GM12878 (cell line): ENCODE results near the gene SNRPD2. TPM values are rescaled to one million over a fixed set of nuclear protein-coding genes. Genes with fewer than 3 reads are reported as not detected.

Experiments used
- ATAC-seq: fragments of 200-7000 bp; cut with Tn5 transposase; 3 replicates; pipeline ENCODE4 v1.9.1; 2020; ENCODE audit warnings: mild to moderate bottlenecking, moderate library complexity
- BruUV-seq: library from RNA; stranded (reverse); fragments of 400-500 nt; replicated peaks from 2 replicates; lab custom pipeline; 2021; lab: Mats Ljungman, UMichigan
- CTCF ChIA-PET: fragments of 300-600 bp; sonication (Branson Sonifier 250); formaldehyde crosslinking; extraction: SDS; loops from one replicate; lab custom pipeline; 2021; ENCODE audit warnings: inconsistent platforms; lab: Yijun Ruan, JAX
- POLR2A ChIA-PET: fragments of 350-600 bp; formaldehyde crosslinking; extraction: SDS; loops from one replicate; lab custom pipeline; 2021; ENCODE audit warnings: inconsistent platforms; lab: Charles Lee
- RAD21 ChIA-PET: fragments of 300-600 bp; sonication (Branson Sonifier 250); formaldehyde crosslinking; loops from one replicate; lab custom pipeline; 2023; ENCODE audit warnings: antibody characterized with exemption; ENCODE audit not compliant: unreplicated experiment; lab: Charles Lee
- SMC1A ChIA-PET: fragments of 300-600 bp; sonication (Branson Sonifier 250); formaldehyde crosslinking; loops from one replicate; lab custom pipeline; 2023; ENCODE audit not compliant: unreplicated experiment, uncharacterized antibody; lab: Charles Lee
- DNase-seq: peaks from one replicate; pipeline ENCODE4 v3.0.0-alpha.2; 2011; ENCODE audit warnings: low read depth, low spot score
- FAIRE-seq: peaks from 3 replicates; lab custom pipeline; 2011; peaks lifted over from hg19 to GRCh38; lab: Jason Lieb, UNC
- H2AFZ ChIP-seq: 2 replicates; pipeline ENCODE4 v1.6.0; 2011; ENCODE audit warnings: low read depth, low read length, control low read depth; ENCODE audit not compliant: control insufficient read depth
- H3K27ac ChIP-seq: 2 replicates; pipeline ENCODE4 v1.5.1; 2011; ENCODE audit warnings: control low read depth; ENCODE audit not compliant: control insufficient read depth, insufficient read depth
- H3K27me3 ChIP-seq, 2 experiments: replicated peaks in 1 of 2; 2 replicates each; pipeline versions ENCODE4 v1.6.0 to v1.6.1; 2011; ENCODE audit warnings: low read length in 1 of 2; ENCODE audit not compliant: control insufficient read depth in 2 of 2, insufficient read depth in 2 of 2
- H3K36me3 ChIP-seq, 2 experiments: 2 replicates each; pipeline ENCODE4 v1.5.1; 2011; ENCODE audit warnings: low read length in 1 of 2; ENCODE audit not compliant: control insufficient read depth in 2 of 2, insufficient read depth in 2 of 2
- H3K4me1 ChIP-seq: 2 replicates; pipeline ENCODE4 v1.6.1; 2011; ENCODE audit warnings: mild to moderate bottlenecking, low read length, moderate library complexity, mixed read lengths; ENCODE audit not compliant: control insufficient read depth, insufficient read depth
- H3K4me2 ChIP-seq: 2 replicates; pipeline ENCODE4 v1.6.0; 2011; ENCODE audit warnings: control low read depth; ENCODE audit not compliant: control insufficient read depth, insufficient read depth
- H3K4me3 ChIP-seq: fragments of 200-600 bp; sonication (generic); 2 replicates; pipeline ENCODE4 v1.5.1; 2016
- H3K79me2 ChIP-seq: 2 replicates; pipeline ENCODE4 v1.6.0; 2011; ENCODE audit warnings: low read length; ENCODE audit not compliant: control insufficient read depth, insufficient read depth
- H3K9ac ChIP-seq: 2 replicates; pipeline ENCODE4 v1.8.0; 2011; ENCODE audit warnings: low read length, control low read depth, mixed read lengths; ENCODE audit not compliant: control insufficient read depth, insufficient read depth
- H3K9me3 ChIP-seq: replicated peaks from 3 replicates; pipeline ENCODE4 v1.5.1; 2011; ENCODE audit warnings: mild to moderate bottlenecking, low read length; ENCODE audit not compliant: control insufficient read depth, insufficient read depth
- H4K20me1 ChIP-seq: 2 replicates; pipeline ENCODE4 v1.6.0; 2011; ENCODE audit not compliant: control insufficient read depth, insufficient read depth
- ASH2L ChIP-seq: fragments of 300-600, 200-600 bp; sonication (generic); IDR thresholded peaks from 2 replicates; pipeline ENCODE4 v1.6.1; 2017; ENCODE audit warnings: low read depth, mild to moderate bottlenecking, borderline replicate concordance
- CBX5 ChIP-seq: sonication (generic); IDR thresholded peaks from 2 replicates; pipeline ENCODE4 v1.6.1; 2016; ENCODE audit warnings: low read depth, moderate library complexity, mild to moderate bottlenecking, inconsistent platforms
- CEBPZ ChIP-seq: fragments of 150-350 bp; IDR thresholded peaks from 2 replicates; pipeline ENCODE4 v1.6.1; 2016; ENCODE audit warnings: low read depth, low read length
- JUND ChIP-seq: IDR thresholded peaks from 2 replicates; pipeline ENCODE4 v1.6.1; 2012; ENCODE audit warnings: low read depth, mild to moderate bottlenecking, low read length, improper control_type of control experiment, moderate library complexity
- NFXL1 ChIP-seq: fragments of 450-650 bp; IDR thresholded peaks from 2 replicates; pipeline ENCODE4 v1.6.1; 2017; ENCODE audit warnings: antibody characterized with exemption, mild to moderate bottlenecking, borderline replicate concordance
- RB1 ChIP-seq: fragments of 450-650 bp; formaldehyde crosslinking; IDR thresholded peaks from 2 replicates; pipeline ENCODE4 v1.6.1; 2017; ENCODE audit warnings: mild to moderate bottlenecking, borderline replicate concordance
- WGBS: methylation state at CpG from one replicate; pipeline ENCODE4 v1.1.6; 2016; ENCODE audit warnings: low lambda C conversion rate; ENCODE audit not compliant: insufficient replicate concordance, insufficient coverage; ENCODE audit errors: missing lambda C conversion rate; 5-methylcytosine and 5-hydroxymethylcytosine counted together
- in situ Hi-C: fragments of 300-500 bp; cut with MboI; formaldehyde crosslinking; loops from 9 replicates; pipeline ENCODE4 v1.14.3; 2018; ENCODE audit warnings: mixed read lengths
- intact Hi-C: fragments of 100-400 bp; cut with micrococcal nuclease; formaldehyde crosslinking; loops from one replicate; pipeline ENCODE4 v1.14.2; 2022; ENCODE audit not compliant: unreplicated experiment
- polyA plus RNA-seq, 11 experiments: library from polyadenylated mRNA; depleted of rRNA in 4 of 11; unstranded in 6 of 11; stranded (reverse) in 5 of 11; fragments of >200 nt; fragmentation: Nextera tagmentation in 4 of 11; fragmentation: Illumina TruSeq in 1 of 11; extraction: Ambion mirVana in 4 of 11; extraction: Trizol in 1 of 11; gene quantifications; 1 replicate in 1 of 11; 2 replicates in 10 of 11; pipeline versions ENCODE4 v1.2.1 to v1.2.3, GENCODE V29; 2011 to 2016; ENCODE audit warnings: inconsistent platforms in 2 of 11, missing spikeins in 2 of 11, low read depth in 1 of 11
- total RNA-seq, 4 experiments: library from RNA; depleted of rRNA in 3 of 4; stranded (reverse); fragments of >200 nt in 3 of 4; fragmentation: Illumina TruSeq in 1 of 4; extraction: Trizol in 1 of 4; gene quantifications; 2 replicates each; pipeline versions ENCODE4 v1.2.1 to v1.2.3, GENCODE V29; 2013 to 2021
- TF ChIP-seq, protein P1 (sequence below): fragments of 450-650 bp; IDR thresholded peaks from 2 replicates; pipeline ENCODE4 v1.6.1; 2017; ENCODE audit warnings: mild to moderate bottlenecking
- TF ChIP-seq, protein P2 (sequence below): fragments of 150-350 bp; IDR thresholded peaks from 2 replicates; pipeline ENCODE4 v1.6.1; 2014; ENCODE audit warnings: mild to moderate bottlenecking, low read depth, low read length
- TF ChIP-seq, protein P3 (sequence below): IDR thresholded peaks from 2 replicates; pipeline ENCODE4 v1.6.1; 2012; ENCODE audit warnings: low read length, inconsistent platforms

Gene SNRPD2
- total and polyA plus RNA-seq, 10 of the 15 experiments (the other 5 are each of a cell fraction or from before 2014, with no cell fraction given), result 526 to 3,621 (median 951) TPM

DNA sequence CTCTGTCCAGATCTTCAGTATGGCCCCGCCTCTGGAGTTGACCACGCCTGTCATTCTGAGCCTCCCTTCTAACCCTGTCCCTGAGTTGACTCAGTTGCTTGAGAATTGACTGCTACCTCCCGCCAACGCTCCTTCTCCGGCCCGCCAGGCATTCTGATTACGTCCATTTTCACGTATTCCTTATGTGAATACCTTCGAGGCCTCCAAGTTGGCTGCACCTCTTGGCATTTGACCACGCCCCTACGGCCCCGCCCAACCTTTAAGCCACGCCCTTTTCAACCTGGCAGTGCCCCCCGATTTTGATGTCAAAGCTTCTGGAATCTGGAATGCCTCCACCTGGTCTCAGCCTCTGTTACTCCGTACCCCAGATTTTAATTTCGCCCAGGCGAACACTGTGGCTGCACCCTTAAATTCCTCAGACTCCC is 50.9 kb downstream of the SNRPD2 start:
- BruUV-seq, result TSS peak; percentile 35
- intact Hi-C loops, result loop anchor here (1.0 to 10.0 kb wide), 4 partner anchors 9 to 236 kb away; partner anchors contain the start of genes POLR1G, PPP1R13L and VASP
- Histone ChIP-seq H3K36me3 (no peaks in the 10 kb centered on the region; a peak in 1 of 4 replicates), H3K9ac (peak overlapping the region; percentile 82), H3K4me2 (peak overlapping the region; percentile 93), H3K4me3 (peak overlapping the region; percentile 75; the same call in 1 of the 2 replicates), H3K27me3 (no peaks in the 10 kb centered on the region), H4K20me1 (no peaks in the 10 kb centered on the region), H3K4me1 (peaks cover 28% of the 10 kb centered on the region), H3K79me2 (peaks cover 11% of the 10 kb centered on the region), H3K9me3 (no peaks in the 10 kb centered on the region), H3K27ac (peak overlapping the region; percentile 74), H2AFZ (peak overlapping the region; percentile 30)
- in situ Hi-C loops, result loop anchor here (10.0 kb wide), 1 partner anchor 116 kb away; no protein-coding TSS in a partner anchor
- no peak for TF ChIP-seq RB1
- no peak for TF ChIP-seq NFXL1
- TF ChIP-seq JUND, result no peak
- TF ChIP-seq CEBPZ, result no peak
- TF ChIP-seq, protein P1, sequence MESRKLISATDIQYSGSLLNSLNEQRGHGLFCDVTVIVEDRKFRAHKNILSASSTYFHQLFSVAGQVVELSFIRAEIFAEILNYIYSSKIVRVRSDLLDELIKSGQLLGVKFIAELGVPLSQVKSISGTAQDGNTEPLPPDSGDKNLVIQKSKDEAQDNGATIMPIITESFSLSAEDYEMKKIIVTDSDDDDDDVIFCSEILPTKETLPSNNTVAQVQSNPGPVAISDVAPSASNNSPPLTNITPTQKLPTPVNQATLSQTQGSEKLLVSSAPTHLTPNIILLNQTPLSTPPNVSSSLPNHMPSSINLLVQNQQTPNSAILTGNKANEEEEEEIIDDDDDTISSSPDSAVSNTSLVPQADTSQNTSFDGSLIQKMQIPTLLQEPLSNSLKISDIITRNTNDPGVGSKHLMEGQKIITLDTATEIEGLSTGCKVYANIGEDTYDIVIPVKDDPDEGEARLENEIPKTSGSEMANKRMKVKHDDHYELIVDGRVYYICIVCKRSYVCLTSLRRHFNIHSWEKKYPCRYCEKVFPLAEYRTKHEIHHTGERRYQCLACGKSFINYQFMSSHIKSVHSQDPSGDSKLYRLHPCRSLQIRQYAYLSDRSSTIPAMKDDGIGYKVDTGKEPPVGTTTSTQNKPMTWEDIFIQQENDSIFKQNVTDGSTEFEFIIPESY, result 0 out of 2 replicates have a peak, but pooled peaks have one; percentile 16
- TF ChIP-seq, protein P2, sequence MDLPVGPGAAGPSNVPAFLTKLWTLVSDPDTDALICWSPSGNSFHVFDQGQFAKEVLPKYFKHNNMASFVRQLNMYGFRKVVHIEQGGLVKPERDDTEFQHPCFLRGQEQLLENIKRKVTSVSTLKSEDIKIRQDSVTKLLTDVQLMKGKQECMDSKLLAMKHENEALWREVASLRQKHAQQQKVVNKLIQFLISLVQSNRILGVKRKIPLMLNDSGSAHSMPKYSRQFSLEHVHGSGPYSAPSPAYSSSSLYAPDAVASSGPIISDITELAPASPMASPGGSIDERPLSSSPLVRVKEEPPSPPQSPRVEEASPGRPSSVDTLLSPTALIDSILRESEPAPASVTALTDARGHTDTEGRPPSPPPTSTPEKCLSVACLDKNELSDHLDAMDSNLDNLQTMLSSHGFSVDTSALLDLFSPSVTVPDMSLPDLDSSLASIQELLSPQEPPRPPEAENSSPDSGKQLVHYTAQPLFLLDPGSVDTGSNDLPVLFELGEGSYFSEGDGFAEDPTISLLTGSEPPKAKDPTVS, result no peak
- TF ChIP-seq, protein P3, sequence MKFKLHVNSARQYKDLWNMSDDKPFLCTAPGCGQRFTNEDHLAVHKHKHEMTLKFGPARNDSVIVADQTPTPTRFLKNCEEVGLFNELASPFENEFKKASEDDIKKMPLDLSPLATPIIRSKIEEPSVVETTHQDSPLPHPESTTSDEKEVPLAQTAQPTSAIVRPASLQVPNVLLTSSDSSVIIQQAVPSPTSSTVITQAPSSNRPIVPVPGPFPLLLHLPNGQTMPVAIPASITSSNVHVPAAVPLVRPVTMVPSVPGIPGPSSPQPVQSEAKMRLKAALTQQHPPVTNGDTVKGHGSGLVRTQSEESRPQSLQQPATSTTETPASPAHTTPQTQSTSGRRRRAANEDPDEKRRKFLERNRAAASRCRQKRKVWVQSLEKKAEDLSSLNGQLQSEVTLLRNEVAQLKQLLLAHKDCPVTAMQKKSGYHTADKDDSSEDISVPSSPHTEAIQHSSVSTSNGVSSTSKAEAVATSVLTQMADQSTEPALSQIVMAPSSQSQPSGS, result no peak
- TF ChIP-seq ASH2L, result no peak
- TF ChIP-seq CBX5, result no peak
- 26% methylated on average over 17 of the region's 17 CpGs for WGBS
- SMC1A ChIA-PET, result interaction anchor here (1.0 to 5.3 kb wide), 18 partner anchors 10 to 237 kb away, joined by 3 to 39 read pairs (median 6); partner anchors contain the start of genes GIPR, OPA3, QPCTL and SNRPD2
- ATAC-seq (no peak), DNase-seq (no peak), FAIRE-seq (no peak)
- CTCF ChIA-PET, result interaction anchor here (0.5 to 3.9 kb wide), 25 partner anchors 10 to 212 kb away, joined by 3 to 43 read pairs (median 4); partner anchors contain the start of genes QPCTL, SIX5 and SNRPD2
- POLR2A ChIA-PET, result interaction anchor here (0.6 to 3.7 kb wide), 16 partner anchors 10 to 213 kb away, joined by 3 to 25 read pairs (median 6); partner anchors contain the start of genes GIPR, OPA3 and SNRPD2
- RAD21 ChIA-PET, result interaction anchor here (0.7 to 4.3 kb wide), 24 partner anchors 10 to 238 kb away, joined by 3 to 47 read pairs (median 5); partner anchors contain the start of genes FOSB, GIPR, OPA3 and SIX5
